Activated CD8-positive, alpha-beta memory T cell treated with anti-CD3 and anti-CD28 coated beads, Interleukin-2, amount 50 U/mL, for 4 hours (primary cell): ENCODE measurements around the gene TRIM23.
"Not testable (repeated sequence)": the region's sequence is repeated elsewhere in the genome, so short reads cannot be mapped to it uniquely, and the experiment has no call there.

Source experiments
- DNase-seq: peaks from one replicate; pipeline ENCODE4 v3.0.0-alpha.2; 2020

Gene TRIM23

DNA sequence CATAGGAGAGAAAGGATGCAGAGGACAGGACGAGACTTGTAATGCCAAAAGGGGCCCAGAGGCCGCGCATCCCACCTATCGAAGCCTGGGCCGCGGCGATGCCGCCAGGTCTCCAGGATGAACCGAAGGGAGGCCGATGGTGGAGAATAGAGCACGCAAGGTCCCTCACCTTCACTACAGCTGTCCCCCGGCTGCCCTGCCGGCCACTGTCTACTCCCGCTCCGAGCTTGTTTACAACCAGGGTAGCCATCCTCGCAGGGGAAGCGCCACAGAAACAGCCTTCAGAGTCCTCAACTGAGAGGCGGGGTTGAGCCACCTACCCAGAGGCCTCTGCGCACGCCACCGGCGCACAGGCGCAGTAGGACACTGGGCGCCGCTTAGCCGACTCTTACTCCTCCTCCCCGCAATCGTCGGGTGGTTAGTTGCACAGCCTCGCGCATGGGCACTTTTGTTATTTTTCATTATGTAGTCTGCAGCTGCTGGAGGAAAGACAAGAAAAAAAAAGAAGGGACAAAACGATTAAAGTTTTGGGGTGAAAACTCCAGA lies at the start of gene TRIM23:
TSS of gene TRIM23 (minus strand) at position 309 of the 546 bp plus-strand sequence. CDS start at position 250, 59 bp downstream.
- DNase-seq = peak; percentile 87

DNA sequence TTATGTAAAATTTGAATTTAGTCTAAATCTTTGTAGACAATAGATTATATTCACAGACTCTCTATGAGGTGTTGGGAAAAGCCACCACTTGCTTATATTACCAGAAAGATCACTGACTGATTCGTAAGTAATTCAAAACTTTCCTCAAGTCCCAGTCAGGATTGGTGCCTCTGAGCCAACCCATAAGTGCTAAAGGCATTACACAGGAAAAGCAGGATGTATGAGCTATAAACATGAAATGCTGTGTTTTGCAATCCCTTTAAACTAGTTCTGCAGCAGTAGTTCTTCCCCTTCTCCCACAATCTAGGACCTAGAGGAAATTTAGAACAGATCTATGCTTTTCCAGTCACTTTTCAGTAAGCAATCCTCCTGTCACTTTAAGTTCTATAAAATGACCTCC lies 48.7 kb upstream of the TRIM23 start:
- no peak for DNase-seq

DNA sequence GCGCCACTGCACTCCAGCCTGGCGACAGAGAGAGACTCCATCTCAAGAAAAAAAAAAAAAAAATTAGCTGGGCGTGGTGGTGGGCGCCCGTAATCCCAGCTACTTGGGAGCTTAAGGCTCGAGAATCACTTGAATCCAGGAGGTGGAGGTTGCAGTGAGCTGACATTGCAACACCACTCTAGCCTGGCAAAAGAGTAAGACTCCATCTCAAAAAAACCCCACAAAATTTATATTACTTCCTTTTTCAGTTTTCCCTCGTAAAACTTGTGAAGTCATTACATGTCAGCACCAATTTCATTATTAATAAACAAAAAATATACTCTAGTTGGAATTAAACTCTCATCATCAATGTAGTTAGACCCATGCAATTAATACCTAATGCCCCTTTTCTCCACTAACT lies 44.6 kb upstream of the TRIM23 start:
- no peak for DNase-seq

DNA sequence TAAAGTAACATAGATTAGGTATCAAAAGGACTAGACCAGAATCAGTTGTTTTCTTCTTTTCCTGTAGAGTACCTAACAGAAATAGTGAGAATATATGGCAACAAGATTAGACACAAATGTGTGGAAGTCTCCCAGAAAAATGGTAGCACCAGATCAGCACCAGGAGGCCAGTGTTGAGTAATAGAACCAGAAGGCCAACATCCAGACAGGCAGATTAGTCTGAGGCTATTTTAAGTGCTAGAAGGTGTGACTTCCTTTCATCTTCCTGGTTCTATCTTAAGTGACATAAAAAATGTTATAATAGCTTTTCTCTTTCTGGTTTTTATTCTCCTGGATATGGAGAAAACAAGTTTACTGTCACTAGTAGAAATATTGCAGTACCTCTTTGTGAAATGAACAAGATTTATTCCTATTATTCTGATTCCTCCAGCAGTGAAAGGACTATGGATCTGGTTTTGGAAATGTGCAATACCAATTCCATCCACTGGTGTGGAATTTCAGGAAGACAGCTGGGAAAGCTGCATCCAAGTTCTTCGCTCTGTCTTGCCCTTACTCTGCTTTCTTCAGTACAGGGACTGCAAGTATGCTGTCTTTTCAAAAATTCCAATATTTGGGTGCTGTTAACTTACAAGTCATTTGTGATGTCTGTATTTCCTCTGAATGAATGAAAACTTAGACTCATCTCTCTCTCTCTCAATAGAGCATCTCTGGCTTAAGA lies 39.8 kb upstream of the TRIM23 start:
- DNase-seq = no peak

DNA sequence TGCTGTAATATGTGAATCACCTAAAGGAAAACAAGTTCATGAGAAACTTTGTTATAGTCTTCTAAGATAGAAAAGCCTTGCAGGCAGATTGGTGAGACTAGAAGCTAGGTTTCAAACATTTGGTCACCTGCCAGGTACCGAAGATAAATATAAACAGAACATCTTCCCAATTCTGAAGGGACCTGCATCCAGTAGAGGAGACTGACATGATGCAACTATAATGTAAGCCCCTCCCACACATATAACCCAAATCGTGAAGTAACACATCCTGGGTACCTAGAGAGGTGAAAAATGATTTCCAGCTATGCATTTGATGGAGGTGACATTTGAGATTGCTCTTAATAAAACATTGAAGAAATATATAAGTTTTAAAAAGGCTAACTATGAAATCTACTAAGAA lies 30.6 kb upstream of the TRIM23 start:
- no peak for DNase-seq

DNA sequence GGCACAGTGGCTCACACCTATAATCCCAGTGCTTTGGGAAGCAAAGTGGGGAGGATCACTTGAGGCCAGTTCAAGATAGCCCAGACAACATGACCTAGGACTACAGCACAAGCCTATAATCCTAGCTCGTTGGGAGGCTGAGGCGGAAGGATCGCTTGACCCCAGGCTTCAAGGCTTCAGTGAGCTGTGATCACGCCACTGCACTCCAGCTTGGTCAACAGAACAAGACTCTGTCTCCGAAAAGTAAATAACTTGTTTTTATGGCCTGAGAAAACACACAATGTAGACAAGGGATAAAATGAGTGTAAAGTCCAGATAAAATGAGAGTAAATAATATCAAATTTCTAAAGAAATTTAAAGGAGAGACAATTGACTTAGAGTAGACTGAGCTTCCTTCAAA lies 27.0 kb upstream of the TRIM23 start:
- DNase-seq = no peak

DNA sequence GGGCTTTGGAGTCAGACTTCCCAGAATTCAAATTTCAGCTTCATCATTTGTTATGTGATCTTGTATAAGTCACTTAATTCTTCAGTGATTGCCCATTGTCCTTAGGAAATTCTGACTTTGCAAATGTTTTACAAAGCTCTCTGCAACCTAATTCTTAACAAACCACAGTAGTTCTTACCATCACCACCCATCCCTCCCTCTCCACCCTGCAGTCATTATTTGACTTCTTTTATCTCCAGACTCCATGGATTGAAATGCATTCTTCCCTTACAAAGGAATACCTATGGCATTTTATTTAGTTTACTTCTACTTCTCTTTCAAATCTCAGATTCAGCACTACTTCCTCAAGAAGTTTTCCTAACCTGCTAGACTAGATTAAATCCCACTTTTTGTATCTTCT lies 23.8 kb upstream of the TRIM23 start:
- DNase-seq = no peak

DNA sequence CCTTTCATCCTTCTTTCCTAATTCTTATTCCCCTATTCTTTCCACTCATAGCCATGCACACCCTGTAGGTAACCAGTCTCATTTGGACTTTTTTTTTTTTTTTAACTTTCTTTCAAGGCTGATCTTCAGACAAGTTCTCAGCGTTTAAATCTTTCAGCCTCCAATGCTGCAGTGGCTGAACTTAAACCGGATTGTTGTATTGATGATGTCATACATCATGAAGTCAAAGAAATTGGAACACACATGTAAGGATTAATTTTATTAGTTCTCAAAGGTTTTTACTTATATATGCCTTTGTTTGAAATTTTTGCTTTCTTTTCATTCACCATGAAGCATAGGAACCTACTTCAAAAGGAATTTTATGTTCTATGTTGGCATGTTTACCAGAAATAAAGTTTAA lies 22.8 kb upstream of the TRIM23 start:
- no peak for DNase-seq

DNA sequence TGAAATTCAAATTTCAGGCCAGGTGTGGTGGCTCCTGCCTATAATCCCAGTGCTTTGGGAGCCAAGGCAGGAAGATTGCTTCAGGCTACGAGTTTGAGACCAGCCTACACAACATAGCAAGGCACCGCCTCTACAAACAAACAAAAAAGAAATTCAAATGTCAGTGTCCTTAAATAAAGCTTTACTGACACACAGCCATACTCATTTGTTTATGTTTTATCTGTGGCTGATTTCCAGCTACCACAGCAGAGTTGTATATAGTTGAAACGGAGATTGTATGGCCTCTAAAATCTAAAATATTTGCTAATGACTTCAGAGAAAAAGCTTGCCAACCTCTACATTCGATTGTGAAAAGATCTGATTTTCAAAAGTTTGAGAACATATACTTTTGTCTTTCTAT lies 16.1 kb upstream of the TRIM23 start:
- DNase-seq = no peak

DNA sequence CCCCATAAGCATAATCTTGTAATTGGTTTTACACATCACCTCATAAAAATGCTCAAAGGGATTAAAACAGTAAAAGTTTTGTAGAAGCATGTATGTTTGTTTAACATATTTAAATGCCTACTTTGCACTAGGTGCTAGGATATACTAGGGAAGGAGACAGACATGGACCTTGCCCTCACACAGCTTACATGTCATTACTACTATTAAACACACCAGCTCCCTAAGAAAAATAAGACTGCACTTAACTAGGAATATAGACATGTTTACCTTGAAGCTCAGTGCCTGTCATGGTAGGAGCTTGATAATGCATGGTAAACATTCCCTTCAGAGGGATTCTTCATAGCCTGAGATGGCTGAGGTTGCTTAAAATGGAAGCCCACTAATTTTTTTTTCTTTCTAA lies 6.8 kb upstream of the TRIM23 start:
- DNase-seq = no peak

DNA sequence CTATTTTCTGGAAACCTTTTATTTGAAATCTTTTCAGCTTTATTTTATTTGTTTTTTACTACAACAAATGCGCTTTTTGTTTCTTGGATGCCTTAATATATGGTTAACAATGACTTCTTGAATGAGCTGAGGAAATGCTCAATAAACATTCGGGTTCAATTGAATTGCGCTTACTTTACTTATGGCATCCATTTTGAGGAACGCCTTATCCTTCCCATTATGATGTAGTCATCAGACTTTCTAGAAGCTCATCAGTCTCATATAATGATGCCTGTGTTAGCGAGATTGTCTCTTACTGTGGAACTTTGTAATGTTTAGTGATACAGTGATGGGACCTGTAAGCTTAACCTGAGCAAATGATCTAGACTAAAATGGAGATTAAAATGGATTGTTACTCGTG lies 1.6 kb upstream of the TRIM23 start:
- no peak for DNase-seq

DNA sequence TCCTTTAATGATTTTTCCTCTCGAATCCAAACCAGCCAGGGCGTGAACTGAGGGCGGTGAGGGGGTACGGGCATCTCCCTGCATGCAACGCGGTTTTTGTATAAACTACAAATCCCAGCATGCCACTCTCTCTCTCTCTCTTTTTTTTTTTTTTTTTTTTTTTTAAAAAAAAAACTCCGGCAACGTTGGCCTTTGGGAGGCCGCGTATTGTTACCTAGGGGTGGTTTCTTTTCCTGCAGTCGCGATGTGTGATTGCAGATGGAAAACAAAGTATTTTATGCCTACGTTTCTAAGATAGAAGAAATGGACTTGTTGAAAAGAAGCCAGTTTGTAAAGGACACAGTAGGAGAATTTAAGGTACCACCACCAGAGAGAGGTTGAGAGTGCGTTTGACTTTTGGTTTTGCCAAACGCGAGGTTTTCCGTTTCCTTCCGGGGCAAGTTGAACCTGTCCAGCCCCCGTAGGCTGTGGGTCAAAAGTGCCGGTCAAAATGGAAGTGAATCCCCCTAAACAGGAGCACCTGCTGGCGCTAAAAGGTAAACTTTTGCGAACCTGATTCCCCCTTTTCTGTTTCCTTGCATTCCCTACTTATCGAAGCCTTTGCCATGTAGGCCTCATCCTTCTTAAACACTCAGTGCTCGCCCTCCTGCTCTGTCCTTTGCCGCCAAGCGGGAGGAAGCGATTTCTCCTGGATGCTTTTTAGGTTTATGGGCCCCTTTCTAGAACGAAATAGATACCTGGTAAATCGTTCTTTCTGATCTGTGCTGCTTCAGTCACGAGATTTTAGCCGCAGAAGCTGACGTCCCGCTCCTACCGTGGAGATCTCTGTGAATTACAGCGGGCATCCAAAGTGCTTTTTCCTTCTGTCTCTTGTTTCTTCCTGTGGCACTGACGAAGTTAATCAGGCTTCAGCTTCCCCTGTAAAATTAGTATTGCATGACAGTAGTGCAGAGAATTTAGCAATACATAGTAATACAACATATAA lies 730 bp upstream of the TRIM23 start, which contains the start of the genes SHLD3 and TRAPPC13:
TSS of gene SHLD3 (plus strand) at position 457 of the 985 bp plus-strand sequence. CDS start 4,561 bp downstream, outside the sequence.
TSS of gene TRAPPC13 (plus strand) at position 457 of the 985 bp plus-strand sequence. CDS start at position 491, 34 bp downstream.
- DNase-seq = peak; percentile 74

DNA sequence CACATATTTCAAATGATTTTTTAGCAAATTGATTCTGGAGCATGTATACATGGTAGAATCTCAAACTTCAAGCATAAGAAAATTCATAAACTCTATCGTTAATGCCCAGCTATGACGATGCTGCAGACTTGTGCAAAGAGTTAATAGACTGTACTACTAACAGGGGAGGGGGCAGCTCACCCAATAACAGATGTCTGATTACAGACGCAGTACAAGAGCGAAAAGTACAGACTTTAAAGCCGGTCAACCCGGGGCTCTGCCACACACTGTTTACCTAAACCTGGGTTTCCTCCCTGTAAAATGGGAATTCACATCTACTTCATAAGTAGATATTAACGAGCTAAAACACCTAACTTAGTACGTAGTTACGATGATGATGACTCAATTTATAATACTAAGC lies 651 bp downstream of the TRIM23 start:
- DNase-seq = no peak

DNA sequence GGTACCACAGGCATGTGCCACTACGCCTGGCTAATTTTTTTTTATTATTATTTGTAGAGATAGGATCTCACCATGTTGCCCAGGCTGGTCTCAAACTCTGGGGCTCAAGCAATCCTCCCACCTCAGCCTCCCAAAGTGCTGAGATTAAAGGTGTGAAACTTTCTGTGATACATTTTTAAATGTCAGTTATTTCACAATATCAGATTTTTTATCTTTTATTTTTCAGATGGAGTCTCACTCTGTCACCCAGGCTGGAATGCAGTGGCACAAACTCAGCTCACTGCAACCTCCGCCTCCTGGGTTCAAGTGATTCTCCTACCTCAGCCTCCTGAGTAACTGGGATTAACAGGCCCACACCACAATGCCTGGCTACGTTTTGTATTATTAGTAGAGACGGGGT lies 2.2 kb downstream of the TRIM23 start:
- not testable (repeated sequence) for DNase-seq

DNA sequence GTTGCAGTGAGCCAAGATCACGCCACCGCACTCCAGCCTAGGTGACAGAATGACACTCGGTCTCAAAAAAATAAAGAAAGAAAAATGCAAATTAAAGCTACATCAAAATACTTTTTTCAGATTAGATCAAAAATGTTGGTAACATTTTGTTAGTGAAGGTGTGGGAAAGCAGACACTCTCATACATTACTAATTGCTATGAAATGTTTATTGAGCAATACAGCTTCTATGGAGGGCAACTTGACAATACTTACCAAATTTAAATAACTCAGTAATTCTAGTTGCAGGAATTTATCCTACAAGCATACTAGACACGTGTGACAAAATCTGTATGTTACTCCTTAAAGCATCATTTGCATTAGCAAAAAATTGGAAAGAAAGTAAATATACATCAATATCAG lies 4.1 kb downstream of the TRIM23 start:
- no peak for DNase-seq

DNA sequence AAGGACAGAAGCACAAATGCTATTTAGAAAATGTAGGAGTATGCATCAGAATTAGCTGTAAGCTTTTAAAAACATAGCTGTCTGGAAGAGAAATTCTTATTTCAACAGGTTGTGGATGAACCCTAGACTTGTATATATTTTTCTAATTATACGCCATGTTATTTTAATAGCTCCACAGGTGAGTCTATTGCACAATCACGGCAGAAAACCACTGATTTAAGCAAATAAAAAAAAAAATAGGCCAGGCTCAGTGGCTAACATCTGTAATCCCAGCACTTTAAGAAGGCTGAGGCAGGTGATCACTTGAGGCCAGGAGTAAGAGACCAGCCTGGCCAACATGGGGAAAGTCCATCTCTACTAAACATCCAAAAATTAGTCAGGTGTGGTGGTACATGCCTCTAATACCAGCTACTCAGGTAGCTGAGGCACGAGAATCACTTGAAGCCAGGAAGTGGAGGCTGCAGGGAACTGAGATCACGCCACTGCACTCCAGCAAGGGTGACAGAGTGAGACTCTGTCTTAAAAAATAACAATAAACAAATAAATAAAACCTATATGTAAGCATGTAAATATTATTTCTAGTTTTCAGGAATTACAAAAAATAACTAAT lies 11.7 kb downstream of the TRIM23 start:
- no peak for DNase-seq

DNA sequence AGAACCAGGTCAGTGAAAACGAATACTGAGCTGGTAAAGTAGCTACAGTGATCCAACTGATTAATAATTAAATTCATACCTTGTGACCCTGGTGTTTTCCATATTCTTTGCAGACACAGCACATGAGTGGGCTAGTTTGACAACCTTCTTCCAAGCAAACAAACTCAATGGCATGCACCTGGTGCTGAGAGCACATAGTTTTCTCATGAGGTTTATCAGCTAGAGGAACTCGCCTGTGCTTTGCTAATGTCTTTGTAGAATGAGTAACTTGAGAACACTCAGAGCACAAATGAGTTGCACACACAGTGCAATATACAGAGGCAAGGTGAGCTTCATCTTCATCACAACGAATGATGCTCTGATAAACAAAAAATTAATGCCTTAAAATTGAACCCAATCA lies 12.6 kb downstream of the TRIM23 start:
- DNase-seq = no peak

DNA sequence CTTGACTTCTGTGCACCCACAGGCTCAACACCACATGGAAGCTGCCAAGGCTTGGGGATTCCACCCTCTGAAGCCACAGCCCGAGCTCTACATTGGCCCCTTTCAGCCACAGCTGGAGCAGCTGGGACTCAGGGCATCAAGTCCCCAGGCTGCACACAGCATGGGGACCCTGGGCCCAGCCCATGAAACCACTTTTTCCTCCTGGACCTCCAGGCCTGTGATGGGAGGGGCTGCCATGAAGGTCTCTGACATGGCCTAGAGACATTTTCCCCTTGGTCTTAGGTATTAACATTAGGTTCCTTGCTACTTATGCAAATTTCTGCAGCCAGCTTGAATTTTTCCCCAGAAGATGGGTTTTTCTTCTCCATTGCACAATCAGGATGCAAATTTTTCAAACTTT lies 22.4 kb downstream of the TRIM23 start:
- DNase-seq = not testable (repeated sequence)

DNA sequence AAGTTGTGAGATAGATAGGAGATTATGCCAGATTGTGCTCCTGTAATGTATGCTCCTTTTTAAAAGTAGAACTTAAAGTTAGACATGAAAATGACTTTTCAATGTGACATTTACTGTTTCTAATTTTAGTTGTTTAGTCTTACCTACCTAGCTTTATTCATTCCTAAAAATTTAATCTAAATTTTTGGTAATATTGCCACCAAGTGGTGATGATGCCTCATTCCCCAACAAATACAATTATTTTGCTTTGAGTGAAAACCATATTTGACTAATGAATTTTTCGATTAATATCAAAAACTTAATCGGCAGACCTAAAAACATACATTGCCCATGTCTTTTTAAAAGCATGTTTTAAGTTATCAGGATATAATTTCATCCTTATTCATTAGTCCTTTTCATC lies 35.4 kb downstream of the TRIM23 start:
- no peak for DNase-seq

DNA sequence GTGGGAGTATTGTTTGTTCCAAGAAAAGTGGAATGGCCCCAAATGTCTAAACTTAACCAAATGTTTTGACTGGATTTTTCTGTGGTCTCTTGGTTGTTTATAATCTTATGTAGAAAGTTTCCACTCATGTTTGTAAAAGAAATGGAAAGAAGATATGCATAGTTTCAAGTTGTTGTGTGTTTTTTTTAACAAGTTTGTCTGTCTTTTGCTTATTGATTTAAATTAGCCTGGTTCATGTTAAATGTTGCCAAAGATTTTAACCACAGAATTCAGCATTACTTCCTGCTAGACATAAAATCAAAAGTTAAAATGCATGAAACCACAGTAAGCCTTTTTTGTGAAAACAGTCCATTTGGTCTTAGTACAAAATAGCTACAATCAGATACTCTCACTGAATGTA lies 47.0 kb downstream of the TRIM23 start:
- DNase-seq = no peak

DNA sequence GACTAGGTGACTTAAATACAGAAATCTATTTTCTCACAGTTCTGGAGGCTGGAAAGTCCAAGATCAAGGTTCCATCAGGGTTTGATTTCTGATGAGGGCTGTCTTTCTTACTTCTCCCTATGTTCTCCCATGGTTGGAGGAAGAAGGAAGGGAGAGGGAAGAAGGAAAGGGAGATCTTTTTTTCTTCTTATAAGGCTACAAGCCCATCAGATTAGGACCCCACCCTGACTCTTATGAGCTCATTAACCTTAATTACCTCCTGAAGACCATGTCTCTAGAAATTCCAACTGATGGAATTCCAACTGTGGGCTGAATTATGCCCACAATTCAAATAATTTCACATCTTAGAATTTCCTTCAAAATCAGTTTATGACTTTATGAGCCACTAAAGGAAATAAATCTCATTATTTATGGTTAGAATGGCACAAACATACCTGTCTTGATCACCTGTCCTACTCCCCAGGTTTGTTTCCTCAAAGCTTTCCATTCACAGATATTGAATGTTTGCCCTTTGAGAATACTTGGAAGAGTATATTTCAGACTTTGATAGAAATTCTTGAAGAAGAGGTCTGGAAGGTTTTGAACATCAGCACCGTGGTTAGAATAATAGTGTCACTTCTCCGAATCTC lies 53.4 kb downstream of the TRIM23 start:
- no peak for DNase-seq

DNA sequence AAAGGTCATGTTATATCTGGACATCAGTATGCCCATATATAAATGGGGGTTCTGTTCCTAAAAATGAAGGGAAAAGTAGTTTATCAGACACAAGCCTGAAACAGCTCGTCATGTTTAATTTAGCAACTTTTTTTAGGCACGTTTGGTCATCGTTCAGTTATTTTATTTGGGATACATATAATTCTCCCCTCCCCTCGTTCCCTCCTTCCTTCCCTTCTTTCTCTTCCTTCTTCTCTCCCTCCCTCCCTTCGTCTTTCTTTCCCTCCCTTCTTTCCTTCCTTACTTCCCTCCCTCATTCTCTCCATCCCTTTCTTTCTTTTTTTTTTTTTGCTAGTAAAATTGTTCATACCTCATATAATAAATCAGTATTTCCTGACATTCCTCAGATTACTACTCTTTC lies 57.6 kb downstream of the TRIM23 start:
- DNase-seq = no peak

DNA sequence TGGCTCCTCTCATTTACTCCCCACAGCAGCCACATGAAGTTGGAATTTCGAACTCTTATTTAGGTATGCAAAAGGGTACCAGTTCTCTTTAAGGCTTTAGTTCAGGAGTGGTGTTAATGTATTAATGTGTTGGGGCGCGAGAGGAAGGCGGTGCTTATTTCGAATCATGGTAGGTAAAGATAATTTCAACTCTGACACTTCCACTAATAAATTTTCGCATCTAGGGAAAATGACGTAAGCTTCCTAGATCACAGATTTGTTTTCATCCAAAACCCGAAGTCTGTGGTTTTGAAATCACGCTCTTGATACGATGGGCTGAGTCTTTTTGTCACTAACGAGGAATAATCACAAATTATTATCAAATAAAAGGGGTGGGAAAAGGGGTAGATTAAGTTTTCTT lies 60.4 kb downstream of the TRIM23 start:
- DNase-seq = no peak
